IMR-90 (cell line): ENCODE measurements around the gene IFIT1.

Source experiments
- BHLHE40 ChIP-seq: fragments of 150-350 bp; IDR thresholded peaks from 2 replicates; pipeline ENCODE4 v1.6.1; 2016; ENCODE audit warnings: mild to moderate bottlenecking, low read depth, low read length
- CHD1 ChIP-seq: IDR thresholded peaks from 2 replicates; pipeline ENCODE4 v1.6.1; 2012; ENCODE audit warnings: low read depth, low read length, improper control_type of control experiment
- MAZ ChIP-seq: IDR thresholded peaks from 2 replicates; pipeline ENCODE4 v1.6.1; 2012; ENCODE audit warnings: low read depth, mild to moderate bottlenecking, low read length, improper control_type of control experiment, moderate library complexity, borderline replicate concordance
- MXI1 ChIP-seq: IDR thresholded peaks from 2 replicates; pipeline ENCODE4 v1.6.1; 2012; ENCODE audit warnings: low read depth, mild to moderate bottlenecking, low read length, moderate library complexity, borderline replicate concordance
- NFE2L2 ChIP-seq: fragments of 150-350 bp; IDR thresholded peaks from 2 replicates; pipeline ENCODE4 v1.6.1; 2016; ENCODE audit warnings: low read depth, mild to moderate bottlenecking, low read length
- POLR2A ChIP-seq: IDR thresholded peaks from 2 replicates; pipeline ENCODE4 v1.6.1; 2012; ENCODE audit warnings: mild to moderate bottlenecking, low read depth, low read length
- RAD21 ChIP-seq: IDR thresholded peaks from 2 replicates; pipeline ENCODE4 v1.6.1; 2012; ENCODE audit warnings: low read length, improper control_type of control experiment
- RCOR1 ChIP-seq: IDR thresholded peaks from 2 replicates; pipeline ENCODE4 v1.6.1; 2012; ENCODE audit warnings: mild to moderate bottlenecking, low read length, improper control_type of control experiment; ENCODE audit not compliant: insufficient replicate concordance
- RFX5 ChIP-seq: IDR thresholded peaks from 2 replicates; pipeline ENCODE4 v1.8.0; 2012; ENCODE audit warnings: low read depth, mild to moderate bottlenecking, low read length, moderate library complexity
- SMC3 ChIP-seq: fragments of 150-350 bp; IDR thresholded peaks from 2 replicates; pipeline ENCODE4 v1.6.1; 2016; ENCODE audit warnings: low read depth, mild to moderate bottlenecking, antibody characterized with exemption, low read length, moderate library complexity
- TF ChIP-seq, protein P1 (sequence below): conservative IDR thresholded peaks from 2 replicates; pipeline ENCODE4 v1.5.1; 2012; ENCODE audit warnings: mild to moderate bottlenecking, low read depth, low read length, improper control_type of control experiment
- TF ChIP-seq, protein P2 (sequence below): fragments of 150-350 bp; IDR thresholded peaks from 2 replicates; pipeline ENCODE4 v1.6.1; 2017; ENCODE audit warnings: mild to moderate bottlenecking, antibody characterized with exemption, low read length, low read depth
- TF ChIP-seq, protein P3 (sequence below): fragments of 150-350 bp; IDR thresholded peaks from 2 replicates; pipeline ENCODE4 v1.6.1; 2016; ENCODE audit warnings: low read depth, mild to moderate bottlenecking, low read length, moderate library complexity, borderline replicate concordance

DNA sequence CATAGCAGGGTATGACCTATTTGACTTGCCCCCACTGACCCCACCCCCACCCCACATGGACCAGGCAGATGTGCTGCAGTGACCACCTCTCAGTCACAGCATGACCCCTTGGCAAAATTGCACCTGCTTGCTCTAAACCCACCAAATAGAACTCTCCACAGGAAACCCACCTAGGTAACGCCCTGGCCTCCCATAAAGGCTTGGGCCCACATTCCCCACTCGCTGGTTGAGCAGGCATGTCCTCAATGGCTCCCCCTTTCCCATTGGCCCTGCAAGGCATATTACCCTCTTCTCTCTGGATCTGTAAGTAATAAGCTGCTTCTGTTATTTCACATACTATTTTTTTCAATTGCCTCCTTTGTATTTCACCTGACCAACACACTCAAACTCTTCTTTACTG is 2.7 kb downstream of the IFIT1 start:
- TF ChIP-seq, protein P1, sequence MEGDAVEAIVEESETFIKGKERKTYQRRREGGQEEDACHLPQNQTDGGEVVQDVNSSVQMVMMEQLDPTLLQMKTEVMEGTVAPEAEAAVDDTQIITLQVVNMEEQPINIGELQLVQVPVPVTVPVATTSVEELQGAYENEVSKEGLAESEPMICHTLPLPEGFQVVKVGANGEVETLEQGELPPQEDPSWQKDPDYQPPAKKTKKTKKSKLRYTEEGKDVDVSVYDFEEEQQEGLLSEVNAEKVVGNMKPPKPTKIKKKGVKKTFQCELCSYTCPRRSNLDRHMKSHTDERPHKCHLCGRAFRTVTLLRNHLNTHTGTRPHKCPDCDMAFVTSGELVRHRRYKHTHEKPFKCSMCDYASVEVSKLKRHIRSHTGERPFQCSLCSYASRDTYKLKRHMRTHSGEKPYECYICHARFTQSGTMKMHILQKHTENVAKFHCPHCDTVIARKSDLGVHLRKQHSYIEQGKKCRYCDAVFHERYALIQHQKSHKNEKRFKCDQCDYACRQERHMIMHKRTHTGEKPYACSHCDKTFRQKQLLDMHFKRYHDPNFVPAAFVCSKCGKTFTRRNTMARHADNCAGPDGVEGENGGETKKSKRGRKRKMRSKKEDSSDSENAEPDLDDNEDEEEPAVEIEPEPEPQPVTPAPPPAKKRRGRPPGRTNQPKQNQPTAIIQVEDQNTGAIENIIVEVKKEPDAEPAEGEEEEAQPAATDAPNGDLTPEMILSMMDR, result no peak
- TF ChIP-seq, protein P2, sequence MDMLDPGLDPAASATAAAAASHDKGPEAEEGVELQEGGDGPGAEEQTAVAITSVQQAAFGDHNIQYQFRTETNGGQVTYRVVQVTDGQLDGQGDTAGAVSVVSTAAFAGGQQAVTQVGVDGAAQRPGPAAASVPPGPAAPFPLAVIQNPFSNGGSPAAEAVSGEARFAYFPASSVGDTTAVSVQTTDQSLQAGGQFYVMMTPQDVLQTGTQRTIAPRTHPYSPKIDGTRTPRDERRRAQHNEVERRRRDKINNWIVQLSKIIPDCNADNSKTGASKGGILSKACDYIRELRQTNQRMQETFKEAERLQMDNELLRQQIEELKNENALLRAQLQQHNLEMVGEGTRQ, result no peak
- TF ChIP-seq POLR2A, result no peak
- no peak for TF ChIP-seq BHLHE40
- TF ChIP-seq SMC3, result no peak
- TF ChIP-seq CHD1, result no peak
- TF ChIP-seq MXI1, result no peak
- TF ChIP-seq, protein P3, sequence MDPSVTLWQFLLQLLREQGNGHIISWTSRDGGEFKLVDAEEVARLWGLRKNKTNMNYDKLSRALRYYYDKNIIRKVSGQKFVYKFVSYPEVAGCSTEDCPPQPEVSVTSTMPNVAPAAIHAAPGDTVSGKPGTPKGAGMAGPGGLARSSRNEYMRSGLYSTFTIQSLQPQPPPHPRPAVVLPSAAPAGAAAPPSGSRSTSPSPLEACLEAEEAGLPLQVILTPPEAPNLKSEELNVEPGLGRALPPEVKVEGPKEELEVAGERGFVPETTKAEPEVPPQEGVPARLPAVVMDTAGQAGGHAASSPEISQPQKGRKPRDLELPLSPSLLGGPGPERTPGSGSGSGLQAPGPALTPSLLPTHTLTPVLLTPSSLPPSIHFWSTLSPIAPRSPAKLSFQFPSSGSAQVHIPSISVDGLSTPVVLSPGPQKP, result no peak
- TF ChIP-seq RAD21, result no peak
- TF ChIP-seq RCOR1, result no peak
- TF ChIP-seq MAZ, result no peak
- TF ChIP-seq NFE2L2, result no peak
- no peak for TF ChIP-seq RFX5
